ENCODE measurements around the gene NOL7.

NOL7 gene

GRCh38 chr6:13614926-13615791 is at the start of gene NOL7:
Gene NOL7, plus strand, starts transcription at chr6:13615335. Its CDS starts 24 bp downstream, at chr6:13615359.
- peaks cover 16% of the 10 kb centered on the region for H3K79me2 ChIP-seq (ENCODE audit: insufficient read depth, low read length)

GRCh38 chr6:13565921-13566320 is 49.2 kb upstream of the NOL7 start:
- Histone ChIP-seq H3K4me1 (ENCODE audit: insufficient read depth, low read length, severe bottlenecking) (no peaks in the 10 kb centered on the region), H3K27ac (ENCODE audit: low read depth, low read length, poor library complexity, severe bottlenecking) (no peak overlapping the region), H3K27me3 (ENCODE audit: insufficient read depth, low read length) (no peaks in the 10 kb centered on the region), H3K4me2 (ENCODE audit: low read length) (no peak overlapping the region), H4K20me1 (ENCODE audit: insufficient read depth, low read length) (no peaks in the 10 kb centered on the region), H3K36me3 (ENCODE audit: insufficient read depth, low read length) (no peaks in the 10 kb centered on the region), H3K9me2 (ENCODE audit: low read depth, low read length) (no peaks in the 10 kb centered on the region), H3K4me3 (ENCODE audit: low read depth, low read length, poor library complexity, severe bottlenecking) (no peak overlapping the region), H2AFZ (ENCODE audit: low read length) (no peak overlapping the region), H3K9me3 (ENCODE audit: low read length) (no peaks in the 10 kb centered on the region), H3K79me2 (ENCODE audit: insufficient read depth, low read length) (no peaks in the 10 kb centered on the region), H3F3A (ENCODE audit: insufficient read depth, low read length) (no peaks in the 10 kb centered on the region), H3K9ac (ENCODE audit: low read length) (no peak overlapping the region)
- TF ChIP-seq CTCF (IDR thresholded peaks at IDR 0.05; ENCODE audit: low read length) (no peak), EZH2 (IDR thresholded peaks at IDR 0.05; ENCODE audit: borderline replicate concordance, low read length) (no peak)

More at GRCh38 chr6:13614926-13615791, at the start of gene NOL7:
- H2AFZ ChIP-seq (ENCODE audit: low read length), result no peak within 1 kb of the TSS
- peaks cover 57% of the 10 kb centered on the region for H3K4me1 ChIP-seq (ENCODE audit: insufficient read depth, low read length, severe bottlenecking)
- no peaks in the 10 kb centered on the region for H3K27me3 ChIP-seq (ENCODE audit: insufficient read depth, low read length)
- peak; percentile 90 for TF ChIP-seq CTCF (IDR thresholded peaks at IDR 0.05; ENCODE audit: low read length)
- no peak for TF ChIP-seq EZH2 (IDR thresholded peaks at IDR 0.05; ENCODE audit: borderline replicate concordance, low read length)
- peaks cover 8% of the 10 kb centered on the region for H3F3A ChIP-seq (ENCODE audit: insufficient read depth, low read length)
- H4K20me1 ChIP-seq (ENCODE audit: insufficient read depth, low read length), result no peaks in the 10 kb centered on the region
- peak within 1 kb of the TSS; percentile 80 for H3K27ac ChIP-seq (ENCODE audit: low read depth, low read length, poor library complexity, severe bottlenecking)
- peak within 1 kb of the TSS; percentile 81 for H3K9ac ChIP-seq (ENCODE audit: low read length)
- no peaks in the 10 kb centered on the region for H3K9me3 ChIP-seq (ENCODE audit: low read length)
- peak within 1 kb of the TSS; percentile 95 for H3K4me3 ChIP-seq (ENCODE audit: low read depth, low read length, poor library complexity, severe bottlenecking)
- H3K36me3 ChIP-seq (ENCODE audit: insufficient read depth, low read length), result peaks cover 34% of the 10 kb centered on the region
- no peaks in the 10 kb centered on the region for H3K9me2 ChIP-seq (ENCODE audit: low read depth, low read length)
- H3K4me2 ChIP-seq (ENCODE audit: low read length), result peak within 1 kb of the TSS; percentile 95

GRCh38 chr6:13566500-13566899 is 48.6 kb upstream of the NOL7 start:
- TF ChIP-seq EZH2 (IDR thresholded peaks at IDR 0.05; ENCODE audit: borderline replicate concordance, low read length), result no peak
- TF ChIP-seq CTCF (IDR thresholded peaks at IDR 0.05; ENCODE audit: low read length), result no peak
- H3K4me2 ChIP-seq (ENCODE audit: low read length), result no peak overlapping the region

More at GRCh38 chr6:13566500-13566899, 48.6 kb upstream of the NOL7 start:
- Histone ChIP-seq H3K79me2 (ENCODE audit: insufficient read depth, low read length) (no peaks in the 10 kb centered on the region), H3K36me3 (ENCODE audit: insufficient read depth, low read length) (no peaks in the 10 kb centered on the region), H3K9me3 (ENCODE audit: low read length) (no peaks in the 10 kb centered on the region), H3K9ac (ENCODE audit: low read length) (no peak overlapping the region), H2AFZ (ENCODE audit: low read length) (no peak overlapping the region), H3F3A (ENCODE audit: insufficient read depth, low read length) (no peaks in the 10 kb centered on the region), H3K4me3 (ENCODE audit: low read depth, low read length, poor library complexity, severe bottlenecking) (no peak overlapping the region), H3K4me1 (ENCODE audit: insufficient read depth, low read length, severe bottlenecking) (no peaks in the 10 kb centered on the region), H3K9me2 (ENCODE audit: low read depth, low read length) (no peaks in the 10 kb centered on the region), H4K20me1 (ENCODE audit: insufficient read depth, low read length) (no peaks in the 10 kb centered on the region), H3K27me3 (ENCODE audit: insufficient read depth, low read length) (no peaks in the 10 kb centered on the region), H3K27ac (ENCODE audit: low read depth, low read length, poor library complexity, severe bottlenecking) (no peak overlapping the region)
